NCI-H2196 treated with DMSO at 0.1 percent for 48 hours (cell line): ENCODE results near the gene CHCHD10.
A peak's percentile ranks its signal among the peaks of the same experiment; 100 is the strongest.

Source experiments
- DNase-seq: peaks from one replicate; lab custom pipeline; 2025; ENCODE audit not compliant: unreplicated experiment; lab: John Stamatoyannopoulos, UW

CHCHD10 gene

GRCh38 chr22:23767673-23768548 is at the start of gene CHCHD10:
Gene CHCHD10, minus strand, starts transcription at chr22:23767972. Its CDS starts 98 bp downstream, at chr22:23767874.
- peak; percentile 9 for DNase-seq

- DNase-seq: no peak
These were observed 49.4 kb upstream of the CHCHD10 start for GRCh38 chr22:23817146-23817545.

- DNase-seq: no peak
These were observed 48.6 kb upstream of the CHCHD10 start for GRCh38 chr22:23816156-23816976.

GRCh38 chr22:23815541-23816155 is 47.9 kb upstream of the CHCHD10 start:
- DNase-seq: no peak

GRCh38 chr22:23812378-23812777 is 44.6 kb upstream of the CHCHD10 start:
- DNase-seq: no peak

GRCh38 chr22:23806837-23807236 is 39.1 kb upstream of the CHCHD10 start:
- DNase-seq: no peak

- no peak for DNase-seq
These were observed 37.1 kb upstream of the CHCHD10 start for GRCh38 chr22:23804781-23805291.

GRCh38 chr22:23803001-23803819 is 35.4 kb upstream of the CHCHD10 start:
- DNase-seq: no peak

- DNase-seq: no peak
These were observed 34.2 kb upstream of the CHCHD10 start for GRCh38 chr22:23801886-23802377.

- DNase-seq: no peak
These were observed 33.6 kb upstream of the CHCHD10 start for GRCh38 chr22:23801238-23801821.

GRCh38 chr22:23800297-23801237 is 32.8 kb upstream of the CHCHD10 start:
- no peak for DNase-seq

- DNase-seq: no peak
These were observed 28.7 kb upstream of the CHCHD10 start for GRCh38 chr22:23796461-23796860.

- DNase-seq: no peak
These were observed 25.6 kb upstream of the CHCHD10 start for GRCh38 chr22:23793326-23793725.

- DNase-seq: no peak
These were observed 24.2 kb upstream of the CHCHD10 start for GRCh38 chr22:23791738-23792645.

- DNase-seq: no peak
These were observed 23.3 kb upstream of the CHCHD10 start for GRCh38 chr22:23790819-23791737.

- no peak for DNase-seq
These were observed 21.9 kb upstream of the CHCHD10 start for GRCh38 chr22:23789638-23790037.

- DNase-seq: no peak
These were observed 21.3 kb upstream of the CHCHD10 start for GRCh38 chr22:23789121-23789520.
